ENCODE data around the gene LSR.

Gene LSR

GRCh38 chr19:35248310-35249145 lies at the start of gene LSR:
Gene LSR (plus strand): TSS chr19:35249002. CDS start chr19:35249023, 21 bp downstream.
- DNase-seq = peak; percentile 90

- no peak for DNase-seq
These were observed 49.3 kb upstream of the LSR start for GRCh38 chr19:35199481-35199880.

GRCh38 chr19:35202722-35203688 lies 45.8 kb upstream of the LSR start:
- no peak for DNase-seq

GRCh38 chr19:35204799-35205732 lies 43.7 kb upstream of the LSR start:
- DNase-seq = no peak

- no peak for DNase-seq
These were observed 43.0 kb upstream of the LSR start for GRCh38 chr19:35205733-35206323.

- no peak for DNase-seq
These were observed 42.4 kb upstream of the LSR start for GRCh38 chr19:35206379-35206778.

- no peak for DNase-seq
These were observed 41.9 kb upstream of the LSR start for GRCh38 chr19:35206855-35207254.

- DNase-seq = no peak
These were observed 41.4 kb upstream of the LSR start for GRCh38 chr19:35207391-35207871.

- no peak for DNase-seq
These were observed 40.7 kb upstream of the LSR start for GRCh38 chr19:35208121-35208520.

- DNase-seq = no peak
These were observed 39.2 kb upstream of the LSR start for GRCh38 chr19:35209646-35210045.

- DNase-seq = no peak
These were observed 37.1 kb upstream of the LSR start for GRCh38 chr19:35211545-35212230.

- no peak for DNase-seq
These were observed 36.6 kb upstream of the LSR start for GRCh38 chr19:35212241-35212640.

GRCh38 chr19:35213663-35214632 lies 34.9 kb upstream of the LSR start:
- DNase-seq = peak; percentile 66

- no peak for DNase-seq
These were observed 33.9 kb upstream of the LSR start for GRCh38 chr19:35214766-35215422.

GRCh38 chr19:35216016-35216832 lies 32.6 kb upstream of the LSR start:
- DNase-seq = no peak

- no peak for DNase-seq
These were observed 31.8 kb upstream of the LSR start for GRCh38 chr19:35216833-35217648.

GRCh38 chr19:35217649-35217990 lies 31.2 kb upstream of the LSR start:
- DNase-seq = no peak

GRCh38 chr19:35219008-35219407 lies 29.8 kb upstream of the LSR start:
- no peak for DNase-seq

All from eye (tissue), 1 donor.